NCI-H460 (cell line): ENCODE data around the gene PTHLH. TPM values are rescaled to one million over a fixed set of nuclear protein-coding genes. Genes with fewer than 3 reads are reported as not detected.

Experiments used
- DNase-seq: peaks from one replicate; pipeline ENCODE4 v3.0.0-alpha.2; 2016; ENCODE audit warnings: low read depth; ENCODE audit errors: extremely low read depth
- small RNA-seq, 2 experiments: library from RNA; depleted of rRNA; stranded (forward); fragments of <200 nt; gene quantifications; one replicate each; pipeline ENCODE3, GENCODE V24; 2014
- total RNA-seq: library from RNA; depleted of rRNA; stranded (reverse); fragments of >200 nt; shearing (Covaris generic); gene quantifications from 2 replicates; pipeline ENCODE4 v1.2.3, GENCODE V29; 2014; rRNA removed

PTHLH gene
- total RNA-seq, 1 experiment from 2014 or later = 3.5 TPM

- peak; percentile 63 for DNase-seq
These were observed 31.7 kb downstream of the PTHLH start for GRCh38 chr12:27940756-27941402.

DNA sequence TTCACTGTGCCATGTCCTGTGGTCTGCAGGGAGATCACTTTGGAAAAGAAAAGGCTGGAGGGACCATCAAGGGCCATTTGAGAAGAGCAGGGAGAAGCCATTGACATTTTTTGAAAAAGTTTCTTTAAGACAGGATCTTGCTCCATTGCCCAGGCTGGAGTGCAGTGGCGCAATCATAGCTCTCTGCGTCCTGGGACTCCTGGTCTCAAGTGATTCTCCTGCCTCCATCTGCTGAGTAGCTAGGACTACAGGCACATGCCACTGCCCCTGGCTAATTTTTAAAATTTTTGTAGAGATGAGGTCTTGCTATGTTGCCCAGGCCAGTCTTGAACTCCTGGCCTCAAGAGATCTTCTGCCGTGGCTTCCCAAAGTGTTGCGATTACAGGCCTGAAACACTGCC, 32.3 kb downstream of the PTHLH start:
- no peak for DNase-seq

DNA sequence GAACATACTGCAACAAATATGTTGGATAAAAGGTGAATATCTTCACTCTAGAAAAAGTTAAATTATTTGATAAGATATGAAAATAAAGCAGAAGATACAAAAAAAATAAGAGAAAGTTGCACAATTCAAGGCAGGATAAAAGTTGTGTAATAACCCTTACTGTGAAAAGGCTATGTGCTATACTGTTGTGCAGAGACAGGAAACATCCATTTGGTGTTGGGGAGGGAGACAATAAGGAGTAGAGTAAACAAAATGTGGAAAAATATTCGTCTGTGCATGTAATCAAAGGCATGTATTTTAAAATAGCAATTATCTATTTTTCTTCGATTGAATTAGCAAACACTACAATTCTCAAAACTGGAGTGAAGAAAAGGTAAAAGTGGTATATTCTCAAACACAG, 34.8 kb downstream of the PTHLH start:
- no peak for DNase-seq

DNA sequence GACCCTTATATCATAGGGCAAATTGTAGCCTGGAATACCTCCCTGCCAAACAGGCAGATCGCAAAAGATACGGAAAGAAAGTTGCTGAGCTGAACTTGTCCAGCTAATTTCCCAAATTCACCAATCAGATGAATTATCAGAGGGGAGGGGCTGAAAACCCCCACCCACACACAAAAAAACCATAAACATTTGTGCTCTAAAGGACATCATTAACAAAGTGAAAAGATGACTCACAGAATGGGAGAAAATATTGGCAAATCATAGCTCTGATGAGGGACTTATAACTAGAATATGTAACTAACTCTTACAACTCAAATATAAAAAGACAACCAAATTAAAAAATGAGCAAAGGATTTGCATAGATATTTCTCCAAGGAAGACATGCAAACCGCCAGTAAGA, 36.3 kb downstream of the PTHLH start:
- no peak for DNase-seq

DNA sequence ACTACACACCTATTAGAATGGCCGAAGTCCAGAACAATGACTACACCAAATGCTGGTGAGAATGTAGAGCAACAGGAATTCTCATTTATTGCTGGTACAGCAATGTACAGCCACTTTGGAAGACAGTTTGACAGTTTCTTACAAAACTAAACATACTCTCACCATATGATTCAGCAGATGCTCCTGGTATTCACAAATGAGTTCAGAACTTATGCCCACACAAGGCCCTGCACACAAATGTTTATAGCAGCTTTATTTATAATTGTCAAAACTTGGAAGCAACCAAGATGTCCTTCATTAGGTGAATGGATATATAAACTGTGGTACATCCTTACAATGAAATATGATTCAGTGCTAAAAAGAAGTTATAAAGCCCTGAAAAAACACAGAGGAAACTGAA, 38.3 kb downstream of the PTHLH start:
- no peak for DNase-seq

- no peak for DNase-seq
These were observed 41.1 kb downstream of the PTHLH start for GRCh38 chr12:27931390-27931789.

DNA sequence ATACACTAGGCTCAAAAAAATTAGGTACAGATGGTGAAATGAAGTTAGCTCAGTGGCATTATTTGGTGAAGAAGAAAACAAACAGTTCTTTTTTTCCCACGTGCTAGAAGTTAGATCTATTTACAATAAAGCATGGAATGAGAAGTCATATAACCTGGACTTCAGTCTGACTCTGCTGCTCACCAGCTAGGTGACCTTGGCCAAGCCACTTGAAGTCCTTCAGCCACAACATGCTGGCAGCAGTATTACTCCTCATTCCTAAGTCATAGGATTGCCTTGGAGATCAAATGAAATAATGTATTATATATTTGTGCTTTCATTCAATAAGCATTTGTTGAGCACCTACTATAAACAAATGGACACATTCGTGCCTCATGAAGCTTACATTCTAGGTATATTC, 45.2 kb downstream of the PTHLH start:
- DNase-seq = no peak

DNA sequence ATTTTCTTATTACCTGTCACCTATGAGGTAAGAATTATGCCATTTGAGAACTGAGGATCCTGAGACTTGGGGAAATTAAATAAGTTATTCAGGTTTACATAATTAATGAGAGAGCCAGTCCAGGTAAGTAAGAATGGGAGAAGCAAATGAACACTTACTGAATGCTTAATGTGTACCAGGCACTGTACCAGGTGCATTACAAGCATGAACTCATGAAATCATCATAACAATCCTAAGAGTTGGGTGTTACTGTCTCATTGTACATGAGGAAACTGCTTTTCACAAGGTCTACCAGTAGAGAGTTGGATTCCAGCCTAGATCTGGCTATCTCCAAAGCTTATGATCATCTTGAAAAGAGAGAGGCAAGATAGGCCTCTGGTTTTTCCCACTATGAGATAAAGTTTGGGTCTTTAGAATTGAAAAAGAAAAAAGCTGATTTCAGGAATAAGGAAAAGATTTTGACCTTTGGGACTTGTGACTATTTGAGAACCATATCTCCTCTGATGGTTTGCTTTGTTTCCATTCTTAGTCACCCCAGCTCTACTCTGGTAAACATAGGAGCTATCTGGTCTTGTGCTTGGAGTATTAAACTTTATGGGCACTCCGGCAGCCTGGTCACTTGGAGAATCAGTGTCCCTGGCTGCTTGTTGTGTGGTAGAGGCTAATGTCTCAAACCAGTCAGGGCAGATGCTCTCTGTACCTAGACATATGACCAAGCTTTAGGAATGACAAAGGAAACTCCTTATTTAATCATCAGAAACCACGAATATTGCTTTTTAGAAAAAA, 48.0 kb downstream of the PTHLH start:
- no peak for DNase-seq

GRCh38 chr12:27922531-27923139, 49.9 kb downstream of the PTHLH start:
- no peak for DNase-seq

DNA sequence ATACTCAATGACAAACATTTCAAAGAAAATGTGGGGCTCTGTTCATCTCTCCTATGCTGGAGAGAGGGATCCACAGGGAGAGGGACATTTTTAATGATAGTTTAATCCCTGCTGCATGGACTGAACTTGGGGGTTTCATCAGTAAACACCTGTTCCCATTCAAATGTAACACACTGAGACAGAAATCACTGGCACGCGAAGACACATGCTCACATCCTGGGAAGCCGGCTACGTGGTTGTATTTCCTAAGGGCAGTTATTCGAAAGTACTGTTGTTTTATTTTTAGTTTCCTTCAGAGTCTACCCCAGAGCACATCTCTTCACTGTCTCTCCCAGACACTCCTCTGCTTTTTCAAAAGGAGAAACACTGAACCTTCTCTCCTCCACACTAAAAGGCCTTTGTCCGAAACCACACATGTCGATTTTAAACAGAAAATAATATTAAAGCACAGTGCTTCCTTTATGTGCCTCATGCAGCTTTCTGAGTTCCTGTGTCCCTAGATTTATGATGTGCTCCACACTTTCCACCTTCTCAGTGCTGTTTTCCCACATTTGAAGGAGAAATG, 52.8 kb downstream of the PTHLH start:
- DNase-seq = no peak

DNA sequence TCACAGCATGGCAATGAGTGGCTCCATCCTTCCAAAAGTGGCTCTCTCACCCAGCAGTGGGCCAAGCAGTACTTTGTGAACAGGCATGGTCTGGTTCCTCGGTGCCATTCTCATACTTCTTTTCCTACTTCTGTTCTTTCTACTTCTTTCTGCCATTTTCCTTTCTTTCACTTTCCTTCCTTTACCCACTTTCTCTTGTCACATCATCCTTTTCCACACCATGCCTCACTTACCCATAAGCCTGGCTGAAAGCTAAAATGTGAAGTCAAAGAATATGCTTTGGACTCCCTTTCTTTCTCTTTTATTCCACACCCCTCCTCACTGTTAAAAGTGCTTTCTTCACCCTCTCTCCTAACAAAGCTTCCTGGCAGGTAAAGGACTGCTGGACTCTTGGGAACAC, 57.0 kb downstream of the PTHLH start:
- DNase-seq = no peak

DNA sequence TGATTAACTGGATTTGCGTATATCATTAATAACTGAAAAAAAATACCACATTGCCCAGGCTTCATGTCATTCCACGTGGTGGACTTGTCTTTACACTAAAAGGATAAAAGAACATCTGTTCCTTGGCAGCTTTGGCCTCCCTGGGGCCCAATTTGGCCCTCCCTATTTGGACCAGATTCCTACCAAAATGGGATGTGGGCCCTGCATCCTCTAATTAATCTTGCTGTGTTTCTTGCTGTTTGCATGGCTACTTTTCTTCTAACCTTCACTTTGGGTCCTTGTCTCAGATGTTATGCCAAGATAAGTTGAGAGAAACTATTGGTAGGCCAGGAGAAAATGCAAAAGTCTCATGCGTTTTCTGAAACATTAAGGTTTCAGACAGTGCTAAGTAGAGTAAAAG, 57.5 kb downstream of the PTHLH start:
- no peak for DNase-seq

DNA sequence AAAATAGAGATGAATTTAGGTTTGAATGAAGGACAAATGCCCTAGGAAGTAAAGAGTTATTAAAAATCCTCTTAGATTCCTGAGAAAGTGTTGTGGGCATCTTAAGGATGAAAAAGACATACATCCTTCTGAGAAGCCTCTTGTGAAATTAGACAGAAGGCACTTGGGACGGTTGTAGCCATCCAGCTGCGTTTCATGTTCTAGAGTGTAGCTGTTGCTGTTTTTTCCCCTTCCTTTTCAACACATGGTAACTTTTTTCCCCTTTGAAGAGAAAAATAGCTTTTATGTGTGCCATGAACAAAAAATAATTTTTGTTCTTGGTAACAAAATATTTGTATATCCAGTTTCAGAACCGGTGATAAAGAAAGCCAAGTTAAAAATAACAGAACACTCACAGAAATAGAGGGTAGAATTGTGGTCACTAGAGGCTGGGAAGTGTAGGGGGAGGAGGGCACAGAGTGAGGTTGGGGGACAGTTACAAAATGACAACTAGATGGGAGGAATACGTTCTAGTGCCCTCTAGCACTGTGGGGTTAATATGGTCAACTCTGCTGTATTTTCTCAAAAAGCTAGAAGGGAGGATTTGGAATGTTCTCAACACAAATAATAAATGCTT, 58.4 kb downstream of the PTHLH start:
- DNase-seq = no peak

GRCh38 chr12:27911397-27911796, 61.1 kb downstream of the PTHLH start:
- no peak for DNase-seq

Small RNA genes lying within 50 kb of the gene (small RNA-seq; reads per million reads assigned to genes)
- gene AC008011.1 = 0 reads per million in 2 experiments

Other genes starting within 250 kb of the PTHLH start
- gene KLHL42, start 192.5 kb downstream of the PTHLH start, total RNA-seq = 13.7 and 14.9 TPM in 2 replicates
- not detected in 2 replicates for gene MANSC4, start 192.5 kb downstream of the PTHLH start, total RNA-seq
- gene CCDC91, start 217.7 kb upstream of the PTHLH start, total RNA-seq = 15.5 and 20.2 TPM in 2 replicates